ENCODE data around the gene FBXW9.

GRCh38 chr19:12668932-12669269, 27.5 kb downstream of the FBXW9 start:
- TF ChIP-seq, protein P1, sequence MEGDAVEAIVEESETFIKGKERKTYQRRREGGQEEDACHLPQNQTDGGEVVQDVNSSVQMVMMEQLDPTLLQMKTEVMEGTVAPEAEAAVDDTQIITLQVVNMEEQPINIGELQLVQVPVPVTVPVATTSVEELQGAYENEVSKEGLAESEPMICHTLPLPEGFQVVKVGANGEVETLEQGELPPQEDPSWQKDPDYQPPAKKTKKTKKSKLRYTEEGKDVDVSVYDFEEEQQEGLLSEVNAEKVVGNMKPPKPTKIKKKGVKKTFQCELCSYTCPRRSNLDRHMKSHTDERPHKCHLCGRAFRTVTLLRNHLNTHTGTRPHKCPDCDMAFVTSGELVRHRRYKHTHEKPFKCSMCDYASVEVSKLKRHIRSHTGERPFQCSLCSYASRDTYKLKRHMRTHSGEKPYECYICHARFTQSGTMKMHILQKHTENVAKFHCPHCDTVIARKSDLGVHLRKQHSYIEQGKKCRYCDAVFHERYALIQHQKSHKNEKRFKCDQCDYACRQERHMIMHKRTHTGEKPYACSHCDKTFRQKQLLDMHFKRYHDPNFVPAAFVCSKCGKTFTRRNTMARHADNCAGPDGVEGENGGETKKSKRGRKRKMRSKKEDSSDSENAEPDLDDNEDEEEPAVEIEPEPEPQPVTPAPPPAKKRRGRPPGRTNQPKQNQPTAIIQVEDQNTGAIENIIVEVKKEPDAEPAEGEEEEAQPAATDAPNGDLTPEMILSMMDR (IDR thresholded peaks at IDR 0.05): no peak
- TF ChIP-seq POLR2A (IDR thresholded peaks at IDR 0.05): no peak
